Endodermal cell (in vitro differentiated cells): Measurements from ENCODE around the gene PDILT. TPM values are rescaled to one million over a fixed set of nuclear protein-coding genes. Genes with fewer than 3 reads are reported as not detected.

Experiments
- DNase-seq: peaks from one replicate; pipeline ENCODE4 v3.0.0-alpha.2; 2017
- H3K27ac ChIP-seq: 2 replicates; pipeline ENCODE4 v1.5.1; 2013; ENCODE audit warnings: mild to moderate bottlenecking, low read depth, low read length, moderate library complexity
- H3K27me3 ChIP-seq: 2 replicates; pipeline ENCODE4 v1.6.1; 2013; ENCODE audit warnings: mild to moderate bottlenecking, low read length, moderate library complexity; ENCODE audit not compliant: insufficient read depth, control insufficient read depth, poor library complexity, severe bottlenecking
- H3K36me3 ChIP-seq: 2 replicates; pipeline ENCODE4 v1.7.0; 2013; ENCODE audit warnings: mild to moderate bottlenecking, low read length, moderate library complexity; ENCODE audit not compliant: control insufficient read depth, insufficient read depth
- H3K4me1 ChIP-seq: one replicate; pipeline ENCODE4 v1.7.0; 2013; ENCODE audit warnings: low read length; ENCODE audit not compliant: control insufficient read depth, insufficient read depth
- H3K4me3 ChIP-seq: 2 replicates; pipeline ENCODE4 v1.5.1; 2013; ENCODE audit warnings: mild to moderate bottlenecking, low read length, moderate library complexity
- H3K9ac ChIP-seq: 2 replicates; pipeline ENCODE4 v1.6.1; 2013; ENCODE audit warnings: mild to moderate bottlenecking, low read length, moderate library complexity; ENCODE audit not compliant: poor library complexity, severe bottlenecking; ENCODE audit errors: extremely low read depth
- H3K9me3 ChIP-seq: 2 replicates; pipeline ENCODE4 v1.6.1; 2013; ENCODE audit warnings: mild to moderate bottlenecking, low read length, moderate library complexity; ENCODE audit not compliant: control insufficient read depth
- H3K27ac Mint-ChIP-seq: 2 replicates; pipeline ENCODE4 v1.8.0; 2020; ENCODE audit warnings: mixed read lengths
- H3K27me3 Mint-ChIP-seq: 2 replicates; pipeline ENCODE4 v1.8.0; 2021; ENCODE audit warnings: mild to moderate bottlenecking, mixed read lengths; ENCODE audit not compliant: insufficient read depth
- H3K36me3 Mint-ChIP-seq: 2 replicates; pipeline ENCODE4 v1.8.0; 2020; ENCODE audit warnings: low read depth, mixed read lengths
- H3K4me1 Mint-ChIP-seq: 2 replicates; pipeline ENCODE4 v1.8.0; 2020; ENCODE audit warnings: mixed read lengths
- H3K4me3 Mint-ChIP-seq: 2 replicates; pipeline ENCODE4 v1.8.0; 2020; ENCODE audit warnings: mild to moderate bottlenecking, moderate library complexity, mixed read lengths
- H3K9me3 Mint-ChIP-seq: 2 replicates; pipeline ENCODE4 v1.8.0; 2020; ENCODE audit warnings: mild to moderate bottlenecking, mixed read lengths
- CTCF ChIP-seq: fragments of 200-600 bp; sonication (generic); conservative IDR thresholded peaks from 2 replicates; pipeline ENCODE4 v1.5.0; 2021; ENCODE audit warnings: antibody characterized with exemption, mild to moderate bottlenecking
- WGBS, 2 experiments: methylation state at CpG; one replicate each; pipeline versions ENCODE4 v1.1.5 to v1.1.7; 2013; ENCODE audit warnings: missing lambda C conversion rate in 2 of 2, mixed read lengths in 1 of 2; ENCODE audit not compliant: insufficient coverage in 1 of 2, insufficient read length in 1 of 2; 5-methylcytosine and 5-hydroxymethylcytosine counted together
- total RNA-seq, 2 donors: library from RNA; stranded (reverse); fragmentation: NEBNext Ultra II Directional in 1 of 2; extraction: Animal tissue kit (Norgen Biotek cat#: 25700) in 1 of 2; gene quantifications; 2 replicates in 1 of 2; 3 replicates in 1 of 2; pipeline ENCODE4 v1.2.1, GENCODE V29; 2021

The PDILT gene
- total RNA-seq, 2 donors from 2014 or later = not detected

- WGBS, 2 experiments = 83 to 91% methylated on average over 5 to 7 of the region's 7 CpGs
- no peaks in the 10 kb centered on the region for H3K4me1 ChIP-seq
- no peak for DNase-seq
- H3K4me3 ChIP-seq = no peak overlapping the region
- no peaks in the 10 kb centered on the region for H3K9me3 ChIP-seq
- H3K27ac ChIP-seq = no peak overlapping the region
- Mint-ChIP-seq H3K36me3 (no peaks in the 10 kb centered on the region), H3K4me3 (no peak overlapping the region), H3K9me3 (no peaks in the 10 kb centered on the region), H3K27ac (no peak overlapping the region), H3K27me3 (no peaks in the 10 kb centered on the region), H3K4me1 (peaks cover 12% of the 10 kb centered on the region)
- no peaks in the 10 kb centered on the region for H3K36me3 ChIP-seq
- TF ChIP-seq CTCF = no peak
- no peak overlapping the region for H3K9ac ChIP-seq
- no peaks in the 10 kb centered on the region for H3K27me3 ChIP-seq
These were observed 7.0 kb downstream of the PDILT start for GRCh38 chr16:20397468-20398074.

GRCh38 chr16:20396846-20397467, 7.6 kb downstream of the PDILT start:
- TF ChIP-seq CTCF = no peak
- no peaks in the 10 kb centered on the region for H3K9me3 Mint-ChIP-seq
- Histone ChIP-seq H3K27me3 (no peaks in the 10 kb centered on the region), H3K4me1 (no peaks in the 10 kb centered on the region), H3K9me3 (no peaks in the 10 kb centered on the region), H3K36me3 (no peaks in the 10 kb centered on the region), H3K9ac (no peak overlapping the region), H3K4me3 (no peak overlapping the region), H3K27ac (no peak overlapping the region)
- no peak overlapping the region for H3K27ac Mint-ChIP-seq
- DNase-seq = no peak
- no peaks in the 10 kb centered on the region for H3K27me3 Mint-ChIP-seq
- no peaks in the 10 kb centered on the region for H3K36me3 Mint-ChIP-seq
- H3K4me1 Mint-ChIP-seq = peaks cover 13% of the 10 kb centered on the region
- 97 to 100% methylated on average over 3 to 6 of the region's 7 CpGs for WGBS, 2 experiments
- no peak overlapping the region for H3K4me3 Mint-ChIP-seq

GRCh38 chr16:20395946-20396345, 8.6 kb downstream of the PDILT start:
- H3K4me1 ChIP-seq = no peaks in the 10 kb centered on the region
- TF ChIP-seq CTCF = no peak
- H3K27ac ChIP-seq = no peak overlapping the region
- Mint-ChIP-seq H3K36me3 (no peaks in the 10 kb centered on the region), H3K27me3 (no peaks in the 10 kb centered on the region), H3K9me3 (no peaks in the 10 kb centered on the region), H3K4me1 (peaks cover 13% of the 10 kb centered on the region), H3K4me3 (no peak overlapping the region), H3K27ac (no peak overlapping the region)
- no peaks in the 10 kb centered on the region for H3K36me3 ChIP-seq
- WGBS, 2 experiments = 82 to 92% methylated on average over 2 of the region's 2 CpGs
- no peaks in the 10 kb centered on the region for H3K27me3 ChIP-seq
- DNase-seq = no peak
- H3K4me3 ChIP-seq = no peak overlapping the region
- H3K9me3 ChIP-seq = no peaks in the 10 kb centered on the region
- H3K9ac ChIP-seq = no peak overlapping the region
